Colon (tissue), 2 donors: Measurements from ENCODE around the gene PTGER1.

Experiments used
- FAIRE-seq: peaks from 2 replicates; lab custom pipeline; 2012; peaks lifted over from hg19 to GRCh38; lab: Jason Lieb, UNC
- donor health status: control.
- donor health status: control.

Gene PTGER1

DNA sequence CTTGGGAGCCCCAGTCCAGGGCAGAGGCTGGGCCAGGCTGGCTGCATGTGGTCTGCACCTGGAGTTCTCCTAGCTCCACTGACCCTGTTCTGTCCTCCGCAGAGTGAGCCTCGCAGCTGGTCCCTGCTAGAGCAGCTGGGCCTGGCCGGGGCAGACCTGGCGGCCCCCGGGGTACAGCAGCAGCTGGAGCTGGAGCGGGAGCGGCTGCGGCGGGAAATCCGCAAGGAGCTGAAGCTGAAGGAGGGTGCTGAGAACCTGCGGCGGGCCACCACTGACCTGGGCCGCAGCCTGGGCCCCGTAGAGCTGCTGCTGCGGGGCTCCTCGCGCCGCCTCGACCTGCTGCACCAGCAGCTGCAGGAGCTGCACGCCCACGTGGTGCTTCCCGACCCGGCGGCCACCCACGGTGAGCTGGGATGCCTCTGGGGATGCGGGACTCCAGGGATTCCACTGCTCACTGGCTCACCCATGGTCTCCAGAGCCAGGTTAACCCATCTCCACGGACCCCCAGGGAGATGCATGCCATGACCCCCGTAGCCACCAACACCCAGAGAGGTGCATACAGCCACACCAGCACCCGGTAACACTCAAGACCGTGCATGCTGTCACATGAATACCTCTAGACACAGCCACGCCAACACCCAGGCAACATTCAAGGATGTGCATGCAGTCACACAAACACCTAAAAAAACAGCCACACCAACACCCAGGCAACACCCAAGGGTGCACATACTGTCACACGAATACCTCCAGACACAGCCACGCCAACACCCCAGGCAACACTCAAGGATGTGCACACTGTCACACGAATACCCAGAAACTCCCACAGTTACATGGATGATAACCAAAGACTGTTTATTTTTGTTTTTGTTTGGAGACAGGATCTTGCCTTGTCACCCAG, 33.9 kb downstream of the PTGER1 start:
- no peak for FAIRE-seq

DNA sequence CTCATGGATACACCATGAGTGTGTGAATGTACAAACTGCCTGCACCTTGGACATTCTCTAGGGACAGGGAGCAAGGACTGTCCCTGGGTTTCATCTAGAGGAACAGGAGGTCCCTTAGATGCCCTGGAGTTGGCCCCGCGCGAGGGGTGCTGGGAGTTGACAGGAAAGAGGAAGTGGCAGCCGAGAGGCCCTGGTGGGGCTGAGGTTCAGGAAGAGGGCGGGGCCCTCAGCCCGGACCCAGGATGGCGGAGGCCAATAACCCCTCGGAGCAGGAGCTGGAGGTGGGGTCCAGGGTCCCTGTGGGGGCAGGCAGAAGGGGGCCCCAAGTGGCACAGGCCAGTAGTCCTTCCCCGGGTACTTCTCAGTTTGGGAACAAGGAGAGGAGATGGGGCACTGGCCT, 35.1 kb downstream of the PTGER1 start:
- FAIRE-seq = no peak

DNA sequence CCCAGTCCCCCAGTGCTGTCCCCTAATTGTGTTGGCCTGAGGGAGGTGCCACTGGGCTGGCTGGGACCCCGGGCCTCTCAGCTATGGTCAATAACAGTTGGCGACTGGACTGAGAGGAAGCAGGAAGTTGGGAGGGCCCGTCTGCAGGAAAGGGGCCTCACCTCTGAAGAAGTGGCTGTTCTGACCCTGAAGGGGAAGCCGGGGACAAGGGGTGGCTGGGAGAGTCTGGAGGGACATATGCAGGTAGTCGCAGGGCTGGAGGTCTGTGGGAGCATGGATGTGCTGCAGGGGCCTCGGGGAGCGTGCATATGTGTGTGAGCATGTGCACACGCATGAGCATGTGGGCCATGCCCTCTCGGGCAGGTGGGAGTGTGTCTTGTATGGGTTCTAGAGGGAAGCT, 36.1 kb downstream of the PTGER1 start:
- no peak for FAIRE-seq

DNA sequence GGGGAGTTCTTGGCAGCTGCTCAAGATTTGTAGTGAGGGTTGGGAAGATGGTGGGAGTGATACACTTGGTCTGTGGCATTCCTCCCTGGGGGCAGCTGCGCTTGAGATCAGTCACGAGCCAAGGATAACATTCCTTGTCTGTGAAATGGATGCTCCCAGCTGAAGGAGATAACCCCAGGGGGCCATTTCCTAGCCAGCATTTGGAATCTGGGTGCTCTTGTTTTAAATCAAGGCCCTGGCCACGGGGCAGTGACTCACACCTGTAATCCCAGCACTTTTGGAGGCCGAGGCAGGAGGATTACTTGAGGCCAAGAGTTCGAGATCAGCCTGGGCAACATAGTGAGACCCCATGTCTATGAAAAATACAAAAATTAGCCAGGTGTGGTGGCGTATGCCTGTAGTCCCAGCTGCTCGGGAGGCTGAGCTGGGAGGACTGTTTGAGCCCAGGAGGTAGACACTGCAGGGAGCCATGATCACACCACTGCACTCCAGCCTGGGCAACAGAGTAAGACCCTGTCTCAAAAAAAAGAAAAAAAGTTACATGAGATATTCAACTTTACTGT, 37.5 kb downstream of the PTGER1 start:
- no peak for FAIRE-seq

DNA sequence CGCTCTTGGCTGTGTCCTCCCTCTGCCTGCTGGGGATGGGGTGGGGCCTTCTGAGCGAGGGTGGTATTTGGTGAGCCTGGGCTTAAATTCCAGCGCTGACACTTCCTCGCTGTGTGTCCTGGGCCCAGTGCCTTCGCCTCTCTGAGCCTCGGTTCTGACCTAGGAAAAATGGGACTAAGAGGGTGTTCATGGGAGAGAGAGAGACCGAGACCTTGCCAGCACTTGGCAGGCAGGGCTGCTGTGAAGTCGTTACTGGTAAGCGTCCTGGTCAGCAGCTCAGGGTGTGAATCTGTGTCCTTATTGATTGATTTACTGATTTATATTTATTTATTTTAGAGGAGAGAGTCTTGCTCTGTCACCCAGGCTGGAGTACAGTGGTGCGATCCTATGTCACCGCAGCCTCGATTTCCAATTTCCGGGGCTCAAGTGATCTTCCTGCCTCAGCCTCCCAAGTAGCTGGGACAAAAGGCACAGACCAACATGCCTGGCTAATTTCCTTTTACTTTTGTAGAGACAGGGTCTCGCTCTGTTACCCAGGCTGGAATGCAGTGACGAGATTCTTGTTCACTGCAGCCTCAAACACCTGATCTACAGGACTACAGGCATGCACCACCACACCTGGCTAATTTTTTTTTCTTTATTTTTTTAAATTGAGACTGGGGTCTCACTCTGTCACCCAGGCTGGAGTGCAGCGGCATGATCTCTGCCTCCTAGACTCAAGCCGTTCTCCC, 39.7 kb downstream of the PTGER1 start:
- no peak for FAIRE-seq

DNA sequence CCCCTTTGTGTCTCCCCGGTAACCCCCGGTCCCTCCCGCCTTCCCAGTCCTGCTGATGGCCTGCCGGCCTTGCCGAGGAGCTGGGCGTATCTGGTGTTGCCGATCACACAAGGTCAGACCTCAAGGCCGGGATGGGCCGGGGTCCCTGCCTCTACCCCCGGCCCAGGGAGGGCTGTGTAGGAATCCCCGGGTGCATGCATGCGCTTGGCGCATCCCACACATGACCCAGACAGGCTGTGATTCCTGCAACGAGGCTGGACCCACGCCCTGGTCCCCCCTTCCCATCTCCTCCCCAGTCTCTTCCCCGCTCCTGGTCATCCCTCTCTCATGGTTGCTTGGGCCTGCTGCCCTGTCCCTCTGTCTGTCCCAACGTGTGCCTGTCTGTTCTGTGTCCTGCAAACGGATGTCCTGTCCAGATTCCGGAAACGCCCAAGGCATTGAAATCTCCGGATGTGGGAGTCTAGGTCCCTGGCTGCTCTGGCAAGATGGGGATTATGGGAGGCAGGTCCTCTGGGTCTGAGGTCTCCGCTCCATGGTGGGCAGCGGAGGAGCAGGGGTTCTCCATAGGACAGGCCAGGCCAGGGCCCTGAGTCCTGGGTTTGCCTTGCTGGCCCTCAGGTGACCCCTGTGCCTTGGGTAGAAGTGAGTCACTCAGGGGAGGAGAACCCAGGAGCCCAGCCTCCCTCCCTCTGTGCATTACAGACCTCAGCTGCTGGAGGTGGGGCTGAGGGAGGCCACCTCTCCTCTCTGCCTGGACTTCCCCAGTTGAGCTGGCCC, 40.4 kb downstream of the PTGER1 start:
- no peak for FAIRE-seq

DNA sequence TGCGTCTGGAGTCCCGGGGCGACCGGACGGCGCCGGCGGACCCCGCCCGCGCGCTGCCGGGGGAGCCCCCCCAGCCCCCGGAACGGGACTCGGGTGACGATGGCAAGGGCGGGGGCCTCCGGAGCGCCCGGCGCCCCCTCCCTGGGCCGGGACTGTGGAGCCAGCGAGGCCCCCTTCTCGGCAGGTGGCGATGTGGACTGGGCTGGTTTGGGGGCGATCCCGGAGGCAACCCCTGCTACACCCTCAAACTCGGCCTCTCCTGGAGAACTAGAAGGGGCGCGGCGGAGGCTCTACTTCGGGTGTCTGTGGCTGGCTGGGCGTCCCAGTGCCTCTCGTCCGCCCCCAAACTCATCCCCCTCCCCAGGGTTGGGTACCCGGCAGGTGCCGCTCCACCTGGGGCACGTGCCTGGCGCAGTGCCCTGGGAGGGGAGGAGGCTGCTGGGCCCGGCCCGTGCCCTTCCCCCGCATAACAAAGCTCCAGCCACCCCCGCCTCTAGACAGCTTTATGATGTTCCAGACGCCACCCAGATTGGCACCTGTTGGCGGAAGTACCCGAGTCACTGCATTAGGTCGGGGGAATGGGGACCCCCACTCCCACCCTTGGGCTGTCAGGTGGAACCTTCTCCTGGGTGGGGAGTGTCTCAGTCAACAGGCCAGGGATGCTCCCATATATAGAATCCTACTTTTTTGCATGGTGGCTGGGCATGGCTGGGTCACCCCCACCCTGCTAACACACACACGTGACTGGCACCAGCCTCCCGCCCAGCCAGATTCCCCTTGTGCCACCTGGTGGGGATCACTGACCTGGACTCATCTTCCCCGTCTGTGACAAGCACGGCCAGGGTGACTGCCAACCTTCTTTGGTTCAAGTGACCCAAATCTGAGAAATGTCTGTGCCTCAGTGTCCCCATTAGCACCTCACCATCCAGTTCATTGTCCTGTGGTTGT, 41.3 kb downstream of the PTGER1 start:
- FAIRE-seq = no peak

DNA sequence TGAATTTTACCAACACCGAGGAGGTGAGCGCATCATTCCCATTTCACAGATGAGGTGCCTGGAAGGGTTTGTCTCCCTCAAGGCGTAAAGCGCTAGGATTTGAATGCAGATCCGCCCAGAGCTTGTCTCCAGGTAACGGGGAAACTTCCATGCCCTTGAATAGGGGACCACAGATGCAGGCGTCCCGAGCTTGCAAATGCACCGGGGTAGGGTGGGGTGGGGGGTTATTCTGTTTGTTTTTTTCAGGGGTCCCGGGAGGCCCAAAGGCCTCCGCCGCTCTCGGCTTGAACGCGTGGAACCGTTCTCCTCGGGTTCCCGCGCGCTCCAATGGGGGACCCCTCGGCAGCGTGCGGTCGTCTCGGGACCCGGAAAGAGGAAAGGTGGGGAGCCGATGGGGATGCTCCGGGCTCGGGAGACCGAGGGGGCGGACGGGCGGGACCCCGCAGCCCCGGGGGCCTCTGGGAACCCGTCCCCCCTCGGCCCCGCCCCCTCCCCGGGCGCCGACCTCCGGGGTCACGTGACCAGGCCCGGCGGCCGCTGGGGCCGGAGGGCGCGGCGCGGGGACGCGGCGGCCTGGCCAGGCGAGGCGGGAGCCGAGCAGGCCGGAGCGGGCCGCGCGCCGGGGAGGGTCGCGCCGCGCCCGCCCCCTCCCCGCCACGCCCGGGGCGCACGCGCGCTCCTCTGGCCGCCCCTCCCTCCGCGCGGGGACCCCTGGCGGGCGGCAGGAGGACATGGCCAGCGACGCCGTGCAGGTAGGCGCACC, 42.2 kb downstream of the PTGER1 start, which contains the start of gene PKN1:
Gene PKN1, plus strand, starts transcription at position 516 of the 763 bp plus-strand sequence. Its CDS starts 216 bp downstream, at position 732.
- FAIRE-seq = no peak

DNA sequence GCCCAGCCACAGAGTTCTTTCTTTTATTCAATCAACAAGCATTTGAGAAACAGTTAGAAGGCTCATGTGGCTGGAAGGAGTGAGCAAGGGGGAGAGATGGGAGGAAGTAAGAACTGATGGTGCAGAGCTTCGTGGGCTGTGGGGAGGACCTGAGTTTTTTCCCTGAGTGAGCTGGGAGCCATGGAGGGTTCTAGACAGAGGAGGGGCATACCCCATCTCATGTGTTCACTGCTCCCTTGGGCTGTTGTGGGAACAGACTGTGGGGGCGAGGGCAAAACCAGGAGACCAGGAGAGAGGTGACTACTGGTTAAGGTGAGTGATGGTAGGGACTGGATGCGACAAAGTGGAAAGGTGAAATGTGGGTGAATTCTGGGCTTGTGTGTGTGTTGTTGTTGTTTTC, 44.4 kb downstream of the PTGER1 start:
- FAIRE-seq = no peak

DNA sequence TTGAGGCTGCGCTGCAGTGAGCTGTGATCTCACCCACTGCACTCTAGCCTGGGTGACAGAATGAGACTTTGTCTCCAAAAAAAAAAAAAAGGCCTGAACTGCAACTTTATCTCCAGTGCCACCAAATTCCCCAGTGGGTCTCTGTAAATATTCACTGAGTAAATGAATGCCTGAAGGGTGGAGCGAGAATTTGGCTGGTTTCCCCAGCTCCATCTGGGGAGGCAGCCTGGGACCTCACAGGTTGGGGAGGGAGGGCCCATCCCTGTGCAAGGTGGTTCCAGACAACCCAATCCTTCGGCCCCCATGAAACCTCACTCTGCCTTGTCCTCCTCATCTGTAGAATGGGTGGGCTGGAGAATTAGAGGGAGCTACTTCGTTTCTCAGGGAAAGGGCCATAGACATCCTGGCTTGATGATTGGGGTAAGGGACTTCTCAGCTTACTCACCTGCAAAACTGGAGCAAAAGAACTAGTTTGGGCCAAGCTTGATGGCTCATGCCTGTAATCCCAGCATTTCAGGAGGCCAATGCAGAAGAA, 46.2 kb downstream of the PTGER1 start:
- FAIRE-seq = no peak

DNA sequence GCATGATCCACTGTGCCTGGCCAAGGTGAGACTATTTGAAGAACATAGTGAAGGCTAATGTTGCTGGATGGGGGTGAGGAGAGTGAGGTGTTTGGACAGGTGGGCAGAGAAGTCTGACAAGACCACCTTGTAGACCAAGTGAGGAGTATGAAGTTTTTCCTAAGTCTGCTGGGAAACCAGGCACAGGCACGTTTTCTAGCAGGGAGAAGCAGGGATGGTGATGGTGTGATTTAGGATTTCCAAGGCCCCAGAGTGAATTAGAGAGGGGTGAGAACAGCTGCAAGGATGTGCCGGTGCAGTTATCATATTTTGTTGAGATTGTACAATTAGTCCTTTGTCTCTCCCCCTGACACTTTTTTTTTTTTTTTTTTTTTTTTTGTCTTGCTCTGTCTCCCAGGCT, 47.7 kb downstream of the PTGER1 start:
- FAIRE-seq = no peak

DNA sequence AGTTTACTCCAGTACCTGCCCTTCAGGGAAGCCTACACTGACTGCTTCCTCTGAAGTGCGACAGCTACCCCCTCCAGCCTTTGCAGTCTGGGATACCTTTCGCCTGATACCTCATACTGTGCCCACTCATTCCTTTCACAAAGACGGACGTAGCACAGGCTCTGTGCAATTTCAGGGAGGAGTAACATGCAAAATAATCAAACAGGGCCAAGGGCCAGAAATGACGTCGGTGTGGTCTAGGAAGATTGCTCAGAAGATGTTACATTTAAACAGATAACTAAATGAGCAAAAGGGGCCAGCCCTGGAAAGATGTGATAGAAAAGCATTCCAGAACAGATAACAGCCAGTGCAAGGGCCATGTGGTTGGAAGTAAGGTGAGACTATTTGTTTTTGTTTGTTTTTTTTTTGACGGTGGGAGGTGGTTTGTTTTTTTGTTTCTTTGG, 49.4 kb downstream of the PTGER1 start:
- no peak for FAIRE-seq
